SW 1271 (cell line): Measurements from ENCODE around the gene ORMDL1.
"Not testable (repeated sequence)": the region's sequence is repeated elsewhere in the genome, so short reads cannot be mapped to it uniquely, and the experiment has no call there.

ENCODE experiments used
- DNase-seq, 2 experiments: peaks; one replicate each; lab custom pipeline; 2025; lab: John Stamatoyannopoulos, UW

ORMDL1 gene

DNA sequence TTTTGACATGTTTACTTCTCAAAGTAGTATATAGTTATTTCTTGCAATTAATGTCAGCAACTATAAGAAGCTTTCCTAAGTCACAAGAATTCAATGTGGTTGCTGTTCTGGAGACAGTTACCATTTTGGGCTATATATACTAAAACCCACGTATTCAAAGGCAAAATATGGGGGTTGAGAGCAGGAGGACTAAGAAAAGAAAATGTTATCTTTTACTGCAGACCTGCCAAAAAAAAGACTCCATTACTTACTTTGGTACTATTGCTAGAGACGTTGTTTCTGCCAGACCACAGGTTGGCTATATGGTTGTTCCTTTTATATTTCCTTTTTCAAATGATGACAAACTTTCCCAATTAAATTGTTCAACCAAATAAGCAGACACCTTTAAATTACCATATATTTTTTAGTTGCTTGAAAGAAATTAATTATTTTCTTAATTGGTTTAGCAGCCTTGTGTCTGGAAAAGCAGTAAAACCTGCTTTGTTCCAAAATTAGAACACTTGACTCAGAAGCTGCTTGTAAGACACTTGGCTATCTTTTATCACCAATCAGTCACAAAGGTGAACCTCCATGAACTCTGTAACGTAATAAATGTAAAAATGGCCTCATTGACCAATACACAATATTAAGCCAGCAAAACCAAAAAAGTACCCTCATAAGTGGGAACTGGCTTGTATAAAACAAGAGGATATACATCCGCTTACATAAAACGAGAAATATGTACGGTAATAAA, 13.4 kb downstream of the ORMDL1 start:
- DNase-seq = no peak

DNA sequence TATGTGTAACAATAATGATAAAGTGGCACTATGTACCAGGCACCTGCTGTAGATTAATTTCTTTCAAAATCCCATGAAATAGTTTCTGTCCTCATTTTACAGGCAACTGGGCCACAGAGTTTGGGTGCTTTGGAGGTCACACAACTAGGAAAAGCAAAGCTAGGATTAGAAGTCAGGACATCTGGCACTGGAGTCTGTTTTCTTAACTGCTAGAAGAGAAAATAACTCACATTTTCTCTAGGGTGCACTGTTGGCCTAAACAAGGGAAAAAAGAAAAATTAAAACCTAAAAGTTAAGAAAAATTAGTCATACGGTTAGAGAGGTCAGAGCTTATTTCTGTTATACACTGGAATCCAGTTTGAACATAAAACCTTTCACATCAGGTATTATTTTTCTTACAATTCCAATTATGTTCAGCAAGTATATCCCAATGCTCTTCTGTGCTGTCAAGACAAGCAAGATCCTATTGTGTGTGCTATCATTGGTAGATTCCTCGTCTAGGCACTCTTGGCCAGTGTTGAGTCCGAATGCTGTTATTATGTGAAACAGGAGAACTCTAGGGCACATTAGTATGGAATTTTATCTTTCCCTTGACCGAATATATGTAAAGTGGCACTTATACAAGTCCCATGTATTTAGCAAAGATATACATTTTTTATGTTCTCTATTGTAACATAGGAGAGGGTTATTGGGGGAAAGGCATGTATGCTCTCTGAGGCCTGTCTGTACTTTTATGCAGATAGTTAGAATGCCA, 20.1 kb downstream of the ORMDL1 start:
- DNase-seq = no peak

DNA sequence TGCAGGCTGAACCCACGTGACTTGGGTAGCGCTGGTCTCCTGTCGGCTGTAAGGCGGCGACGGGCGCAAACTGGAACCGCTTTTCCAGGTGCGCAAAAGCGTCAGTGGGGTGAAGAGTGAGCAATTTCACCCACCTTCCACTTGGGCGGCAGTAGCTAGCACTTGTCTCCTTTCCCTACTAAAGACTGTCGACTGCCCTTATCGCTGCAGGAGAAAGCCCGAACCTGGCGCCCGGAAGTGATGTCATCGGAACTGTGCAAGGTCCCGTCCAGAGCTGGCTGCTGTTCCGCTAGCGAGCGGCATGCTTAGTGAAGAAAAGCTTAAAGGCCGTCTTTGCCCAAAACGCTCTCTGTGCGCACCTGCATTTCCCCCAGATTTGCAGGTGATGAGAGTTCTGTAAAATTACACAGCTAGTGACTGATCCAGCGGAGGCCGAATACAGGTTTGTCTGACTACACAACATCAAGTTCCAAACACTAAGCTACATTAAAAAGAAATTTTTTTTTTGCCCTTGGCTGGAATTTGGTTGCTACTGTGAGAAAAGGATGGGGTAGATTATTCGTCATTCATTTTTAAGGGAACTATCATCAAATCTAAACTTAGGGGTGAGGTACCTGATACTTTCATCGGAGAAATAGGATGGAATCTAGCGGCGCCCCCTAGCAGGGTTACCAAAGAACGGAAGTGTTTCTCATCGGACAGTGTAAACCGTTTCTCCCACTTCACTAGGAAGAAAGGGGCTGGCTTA, 21.4 kb downstream of the ORMDL1 start, which contains the start of gene OSGEPL1:
OSGEPL1 (minus strand) TSS at position 242 of the 748 bp plus-strand sequence. CDS start 1,152 bp downstream, outside the sequence.
- peak; percentile 84 to 94 for DNase-seq

DNA sequence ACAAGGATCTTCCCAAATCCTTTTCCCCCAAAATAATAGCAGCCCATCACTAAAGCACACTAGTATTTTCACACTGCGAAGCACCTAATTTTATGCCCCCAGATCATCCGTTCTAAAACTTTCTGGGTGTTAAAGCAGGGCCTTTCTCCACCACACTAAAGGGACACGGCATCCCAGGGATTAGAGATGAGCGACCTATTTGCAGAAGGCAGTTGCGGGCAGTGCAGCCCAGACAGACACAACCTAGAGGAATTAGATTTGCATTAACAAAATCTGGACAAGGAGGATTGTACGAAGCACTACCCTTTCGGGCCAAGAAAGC, 21.9 kb downstream of the ORMDL1 start:
- DNase-seq = no peak

DNA sequence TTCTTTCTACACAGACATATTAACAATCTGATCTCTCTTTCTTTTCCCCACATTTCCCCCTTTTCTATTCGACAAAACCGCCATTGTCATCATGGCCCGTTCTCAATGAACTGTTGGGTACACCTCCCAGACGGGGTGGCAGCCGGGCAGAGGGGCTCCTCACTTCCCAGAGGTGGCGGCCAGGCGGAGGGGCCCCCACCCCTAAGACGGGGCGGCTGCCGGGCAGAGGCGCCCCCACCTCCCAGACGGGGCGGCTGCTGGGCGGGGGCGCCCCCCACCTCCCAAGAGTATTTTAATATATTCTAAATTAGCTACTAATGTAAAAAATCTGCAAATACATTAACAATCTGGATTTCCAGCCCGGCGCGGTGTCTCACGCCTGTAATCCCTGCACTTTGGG, 24.0 kb downstream of the ORMDL1 start:
- not testable (repeated sequence) for DNase-seq

DNA sequence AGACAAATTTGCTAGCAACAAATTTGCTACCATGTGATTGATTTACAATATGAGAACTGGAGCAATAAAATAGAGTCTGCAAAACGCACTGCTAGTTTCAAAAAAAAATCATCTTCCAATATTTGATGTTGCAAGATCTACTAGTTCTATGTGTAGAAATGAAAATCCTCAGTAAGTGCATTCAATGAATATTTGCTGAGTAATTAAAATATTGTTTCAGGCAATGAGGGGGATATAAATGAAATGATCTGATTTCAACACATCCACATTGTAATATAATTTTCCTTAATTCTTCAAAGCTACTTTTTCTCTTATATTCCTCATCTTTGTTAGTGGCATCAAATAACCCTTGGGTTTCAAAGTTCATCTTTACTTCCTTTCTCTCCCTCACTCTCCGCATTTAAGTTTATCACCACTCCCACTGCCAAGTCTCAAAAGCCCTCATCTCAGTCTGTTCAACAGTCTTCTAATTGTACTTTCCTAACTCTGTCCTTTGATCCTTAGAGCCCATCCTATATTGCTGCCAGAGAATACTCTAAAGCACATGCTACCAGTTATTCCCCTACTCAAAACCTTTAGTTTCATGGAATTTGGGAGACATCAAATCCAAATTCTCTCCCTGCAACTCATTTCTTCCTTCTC, 27.7 kb downstream of the ORMDL1 start:
- DNase-seq = no peak

DNA sequence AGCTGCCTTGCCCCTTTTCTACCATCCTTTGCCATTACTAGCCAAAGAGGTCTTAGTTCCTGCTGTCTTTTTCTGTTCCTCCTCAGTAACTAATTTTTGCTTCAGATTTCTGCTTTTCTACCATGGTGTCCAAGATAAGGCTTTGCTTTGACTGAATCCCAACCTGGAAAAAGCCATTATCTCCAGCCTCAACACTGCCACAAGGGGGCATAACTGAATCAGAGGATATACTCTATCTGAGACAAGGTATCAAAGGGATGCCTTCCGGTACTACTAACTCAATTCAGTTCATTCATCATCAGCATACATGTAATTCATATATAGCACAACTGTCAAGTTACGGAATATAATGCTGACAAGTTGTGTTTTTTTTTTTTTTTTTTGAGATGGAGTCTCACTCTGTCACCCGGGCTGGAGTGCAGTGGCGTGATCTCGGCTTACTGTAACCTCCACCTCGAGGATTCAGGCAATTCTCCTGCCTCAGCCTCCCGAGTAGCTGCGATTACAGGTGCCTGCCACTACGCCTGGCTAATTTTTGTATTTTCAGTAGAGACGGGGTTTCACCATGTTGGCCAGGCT, 33.0 kb downstream of the ORMDL1 start:
- DNase-seq = peak in 1 of 2 experiments; percentile 47

DNA sequence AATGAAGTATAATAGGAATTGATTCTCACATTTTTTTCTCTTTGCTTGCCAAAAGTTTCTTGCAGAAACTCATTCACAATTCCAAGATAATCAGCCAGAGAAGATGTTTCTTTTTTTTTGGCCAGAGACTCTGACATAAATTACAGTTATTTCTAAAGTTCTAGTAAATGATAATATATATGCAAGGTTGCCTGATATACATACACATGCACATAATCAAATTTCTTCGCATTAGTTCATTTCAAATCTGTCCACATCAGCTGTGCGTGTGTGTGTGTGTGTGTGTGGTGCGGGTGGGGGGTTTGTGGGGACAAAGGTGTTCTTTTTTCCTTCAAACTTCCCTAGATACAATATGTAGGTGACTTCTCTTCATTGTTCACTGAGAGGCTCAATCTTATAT, 54.7 kb downstream of the ORMDL1 start:
- DNase-seq = no peak

DNA sequence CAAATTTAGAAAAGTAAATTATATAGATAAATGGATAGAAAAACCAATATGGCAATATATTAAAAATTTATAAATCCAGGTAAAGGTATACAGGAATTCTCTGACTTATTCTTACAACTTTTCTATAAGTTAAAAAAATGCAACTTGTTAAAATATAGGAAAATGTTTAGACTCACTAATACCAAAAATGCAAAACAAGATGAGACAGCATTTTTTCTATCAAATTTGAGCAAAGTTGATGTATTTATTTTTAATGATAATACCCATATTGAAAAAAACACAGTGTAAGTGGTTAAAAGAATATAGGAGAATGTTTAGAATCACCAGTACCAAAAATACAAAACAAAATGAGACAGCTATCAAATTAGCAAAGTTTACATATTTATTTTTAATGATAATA, 57.3 kb downstream of the ORMDL1 start:
- no peak for DNase-seq

DNA sequence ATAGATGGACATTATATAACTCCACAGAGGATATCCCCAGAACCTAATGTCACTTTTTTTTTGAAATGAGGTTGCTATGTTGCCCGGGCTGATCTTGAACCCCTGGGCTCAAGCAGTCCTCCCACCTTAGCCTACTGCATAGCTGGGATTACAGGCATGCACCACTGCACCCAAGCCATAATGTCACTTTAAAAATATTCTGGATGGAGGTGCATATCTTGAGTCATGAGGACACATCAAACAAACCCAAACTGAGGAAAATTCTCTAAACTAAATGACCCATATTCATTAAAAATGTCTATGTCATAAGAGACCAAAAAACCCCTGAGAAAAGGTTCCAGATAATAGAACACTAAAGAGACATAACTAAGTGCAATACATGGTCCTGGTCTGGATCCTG, 57.9 kb downstream of the ORMDL1 start:
- DNase-seq = no peak

DNA sequence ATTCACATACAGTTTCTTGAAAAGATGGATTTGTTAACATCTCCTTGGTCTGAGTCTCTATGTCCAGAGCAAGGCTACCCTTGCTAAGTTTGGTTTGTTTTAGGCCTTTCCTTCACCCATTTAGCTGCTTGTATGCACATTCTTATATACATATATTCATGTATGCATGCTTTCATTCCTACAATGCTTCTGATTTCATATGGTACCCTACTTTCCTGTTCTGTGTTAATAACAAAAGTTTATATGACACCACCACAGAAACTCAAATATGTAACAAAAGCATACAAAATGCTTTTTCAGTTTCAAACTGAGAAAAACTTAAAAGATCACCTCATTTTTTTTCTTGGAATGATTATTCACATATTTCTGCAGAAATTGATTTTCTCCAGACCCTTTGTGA, 60.9 kb downstream of the ORMDL1 start:
- no peak for DNase-seq
